Pancreas (tissue), 10 donors: ENCODE measurements around the gene MSRB3. TPM values are rescaled to one million over a fixed set of nuclear protein-coding genes. Genes with fewer than 3 reads are reported as not detected.
A peak's percentile ranks its signal among the peaks of the same experiment; 100 is the strongest.

Experiments
- ATAC-seq, 4 donors: fragments of 200-7000 bp; cut with Tn5 transposase; one replicate each; pipeline versions ENCODE4 v1.8.0 to v1.9.1; 2020; ENCODE audit warnings: mild to moderate bottlenecking in 4 of 4, moderate library complexity in 4 of 4
- DNase-seq, 6 donors: peaks; one replicate each; pipeline ENCODE4 v3.0.0-alpha.2; 2020
- FAIRE-seq: peaks from 2 replicates; lab custom pipeline; 2012; peaks lifted over from hg19 to GRCh38; lab: Jason Lieb, UNC
- H3K27ac ChIP-seq, 4 donors: fragments of 200-600 bp; sonication (generic); 1 replicate in 3 of 4; 2 replicates in 1 of 4; pipeline versions ENCODE4 v1.5.0 to v1.8.0; 2020
- H3K27me3 ChIP-seq, 4 donors: fragments of 200-600 bp; one replicate each; pipeline ENCODE4 v1.8.0; 2021
- H3K36me3 ChIP-seq, 3 donors: fragments of 200-600 bp; sonication (generic) in 1 of 3; one replicate each; pipeline versions ENCODE4 v1.5.0 to v1.8.0; 2020 to 2021
- H3K4me1 ChIP-seq, 3 donors: fragments of 200-600 bp; one replicate each; pipeline ENCODE4 v1.8.0; 2021
- H3K4me3 ChIP-seq, 4 donors: fragments of 200-600 bp; sonication (generic) in 2 of 4; one replicate each; pipeline versions ENCODE4 v1.5.0 to v1.8.0; 2020 to 2021
- H3K9me3 ChIP-seq, 4 donors: fragments of 200-600 bp; one replicate each; pipeline ENCODE4 v1.8.0; 2021
- CTCF ChIP-seq, 4 donors: fragments of 200-600 bp; sonication (generic) in 3 of 4; IDR thresholded peaks; one replicate each; pipeline versions ENCODE4 v1.5.0 to v1.8.0; 2021; ENCODE audit warnings: antibody characterized with exemption in 4 of 4
- WGBS, 2 donors: extraction: QIAGEN DNeasy Blood & Tissue Kit; methylation state at CpG; one replicate each; pipeline ENCODE4 v1.1.7; 2013; 5-methylcytosine and 5-hydroxymethylcytosine counted together
- intact Hi-C, 3 donors: fragments of 100-400 bp; cut with DNase I; formaldehyde crosslinking; loops; one replicate each; pipeline versions ENCODE4 v1.11.1 to v1.14.2; 2022
- polyA plus RNA-seq, 2 donors: library from polyadenylated mRNA; stranded (reverse); fragments of 200-250 nt; gene quantifications; one replicate each; pipeline ENCODE4 v1.2.3, GENCODE V29; 2013
- total RNA-seq, 6 donors: library from RNA; stranded (reverse); fragmentation: NEBNext Ultra II Directional in 4 of 6; extraction: Animal tissue kit (Norgen Biotek cat#: 25700) in 4 of 6; gene quantifications; one replicate each; pipeline versions ENCODE4 v1.2.1 to v1.2.4, GENCODE V29; 2021 to 2023
- donor health status: healthy with polysubstance abuse.
- donor health status: DM: no; HTN: no; CAD: no; lungs with moderate emphysema.
- donor health status: DM: no; HTN: no; CAD: no.
- donor health status: control.
- donor health status: control.
- donor health status: Bipolar disorder and iron deficiency.
- donor health status: DM: yes; HTN: yes; CAD: no.
- donor health status: DM: no; HTN: no; CAD: no.
- donor health status: DM: no; HTN: no; CAD: no.
- donor health status: DM: yes; HTN: yes; CAD: no.

The MSRB3 gene
- total and polyA plus RNA-seq, 8 donors = 3.2 to 11.8 (median 3.9) TPM

- Histone ChIP-seq H3K4me1 (no peaks in the 10 kb centered on the region), H3K36me3 (no peaks in the 10 kb centered on the region), H3K27me3 (peaks cover 0 to 4% (median 0%) of the 10 kb centered on the region in 4 donors), H3K9me3 (no peaks in the 10 kb centered on the region), H3K4me3 (no peak overlapping the region), H3K27ac (no peak overlapping the region)
- DNase-seq = no peak
- no peak for FAIRE-seq
- no peak for ATAC-seq
- intact Hi-C loops = no loop called here
- no peak for TF ChIP-seq CTCF (IDR thresholded peaks at IDR 0.05)
- WGBS, 2 donors = 89 to 98% methylated on average over 4 of the region's 4 CpGs
These were observed 16.3 kb downstream of the MSRB3 start for GRCh38 chr12:65294641-65295262.

DNA sequence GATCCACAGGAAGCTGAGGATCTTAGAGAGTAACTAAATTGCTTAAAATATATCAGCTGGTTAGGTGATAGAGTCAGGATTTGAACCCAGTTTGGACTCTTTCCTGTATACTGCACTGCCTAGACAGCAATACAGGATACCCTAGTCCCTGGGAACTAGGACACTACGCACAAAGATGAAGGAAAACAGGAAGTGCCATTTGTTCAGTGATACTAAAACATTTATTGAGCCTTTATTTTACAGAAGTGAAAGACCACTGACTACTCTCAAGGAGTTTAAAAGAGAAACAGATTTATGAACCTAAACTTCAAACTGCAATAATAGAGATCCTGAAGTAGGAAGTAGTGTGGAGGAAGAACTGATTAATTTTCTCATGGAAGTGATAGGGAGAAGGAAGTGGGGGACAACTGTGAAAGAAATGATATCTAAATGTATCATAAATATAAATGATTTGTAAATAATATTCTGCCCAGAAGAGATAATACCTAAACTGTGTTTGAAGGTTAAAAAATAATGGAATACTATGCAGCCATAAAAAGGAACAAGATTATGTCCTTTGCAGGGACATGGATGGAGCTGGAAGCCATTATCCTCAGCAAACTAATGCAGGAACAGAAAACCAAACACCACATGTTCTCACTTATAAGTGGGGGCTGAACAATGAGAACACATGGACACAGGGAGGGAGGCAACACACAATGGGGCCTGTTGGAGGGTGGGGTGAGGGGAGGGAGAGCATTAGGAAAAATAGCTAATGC, 18.2 kb downstream of the MSRB3 start:
- no peaks in the 10 kb centered on the region for H3K4me1 ChIP-seq
- DNase-seq = no peak
- no peaks in the 10 kb centered on the region for H3K36me3 ChIP-seq
- no peak for FAIRE-seq
- H3K27ac ChIP-seq = no peak overlapping the region
- intact Hi-C loops = no loop called here
- WGBS, 2 donors = 89 to 90% methylated on average over 1 of the region's 1 CpG
- ATAC-seq = no peak
- peaks cover 0 to 4% (median 0%) of the 10 kb centered on the region in 4 donors for H3K27me3 ChIP-seq
- no peak for TF ChIP-seq CTCF (IDR thresholded peaks at IDR 0.05)
- no peaks in the 10 kb centered on the region for H3K9me3 ChIP-seq
- no peak overlapping the region for H3K4me3 ChIP-seq

- no peaks in the 10 kb centered on the region for H3K4me1 ChIP-seq
- H3K9me3 ChIP-seq = no peaks in the 10 kb centered on the region
- DNase-seq (no peak), FAIRE-seq (no peak), ATAC-seq (no peak)
- intact Hi-C loops = no loop called here
- no peaks in the 10 kb centered on the region for H3K36me3 ChIP-seq
- 73 to 83% methylated on average over 2 of the region's 2 CpGs for WGBS, 2 donors
- TF ChIP-seq CTCF (IDR thresholded peaks at IDR 0.05) = no peak
- H3K4me3 ChIP-seq = no peak overlapping the region
- H3K27me3 ChIP-seq = peaks cover 0 to 7% (median 0%) of the 10 kb centered on the region in 4 donors
- no peak overlapping the region for H3K27ac ChIP-seq
These were observed 21.6 kb downstream of the MSRB3 start for GRCh38 chr12:65300097-65300496.

- no peak overlapping the region for H3K27ac ChIP-seq
- H3K27me3 ChIP-seq = peaks cover 0 to 3% (median 0%) of the 10 kb centered on the region in 4 donors
- no peak overlapping the region for H3K4me3 ChIP-seq
- TF ChIP-seq CTCF (IDR thresholded peaks at IDR 0.05) = peak in 1 of 4 donors; percentile 9
- H3K36me3 ChIP-seq = no peaks in the 10 kb centered on the region
- no peaks in the 10 kb centered on the region for H3K4me1 ChIP-seq
- FAIRE-seq (peak; percentile 65), DNase-seq (no peak), ATAC-seq (peak in 2 of 4 donors; percentile 44 to 58)
- WGBS, 2 donors = 39 to 53% methylated on average over 3 of the region's 3 CpGs
- intact Hi-C loops = no loop called here
- no peaks in the 10 kb centered on the region for H3K9me3 ChIP-seq
These were observed 22.3 kb downstream of the MSRB3 start for GRCh38 chr12:65300679-65301349.
